ENCODE measurements around the gene ALOX15B.

DNA sequence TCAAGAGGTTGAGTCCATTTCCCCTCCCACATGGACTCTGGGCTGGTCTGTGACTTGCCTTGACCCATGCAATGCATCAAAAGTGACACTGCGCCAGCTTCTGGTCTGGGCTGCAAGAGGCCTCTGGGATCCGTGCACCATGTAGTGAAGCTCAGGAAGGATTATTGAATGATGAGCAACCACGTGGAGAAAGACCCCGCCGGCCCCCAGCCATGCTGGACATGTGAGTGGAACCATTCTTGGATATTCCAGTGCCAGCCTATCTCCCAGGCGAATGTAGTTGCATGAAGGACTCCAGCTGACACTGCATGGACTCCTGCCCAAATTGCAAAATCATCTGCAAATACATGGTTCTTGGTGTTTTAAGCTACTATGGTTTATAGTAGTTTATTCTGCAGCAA, 7.6 kb upstream of the ALOX15B start:
- TF ChIP-seq, protein P1, sequence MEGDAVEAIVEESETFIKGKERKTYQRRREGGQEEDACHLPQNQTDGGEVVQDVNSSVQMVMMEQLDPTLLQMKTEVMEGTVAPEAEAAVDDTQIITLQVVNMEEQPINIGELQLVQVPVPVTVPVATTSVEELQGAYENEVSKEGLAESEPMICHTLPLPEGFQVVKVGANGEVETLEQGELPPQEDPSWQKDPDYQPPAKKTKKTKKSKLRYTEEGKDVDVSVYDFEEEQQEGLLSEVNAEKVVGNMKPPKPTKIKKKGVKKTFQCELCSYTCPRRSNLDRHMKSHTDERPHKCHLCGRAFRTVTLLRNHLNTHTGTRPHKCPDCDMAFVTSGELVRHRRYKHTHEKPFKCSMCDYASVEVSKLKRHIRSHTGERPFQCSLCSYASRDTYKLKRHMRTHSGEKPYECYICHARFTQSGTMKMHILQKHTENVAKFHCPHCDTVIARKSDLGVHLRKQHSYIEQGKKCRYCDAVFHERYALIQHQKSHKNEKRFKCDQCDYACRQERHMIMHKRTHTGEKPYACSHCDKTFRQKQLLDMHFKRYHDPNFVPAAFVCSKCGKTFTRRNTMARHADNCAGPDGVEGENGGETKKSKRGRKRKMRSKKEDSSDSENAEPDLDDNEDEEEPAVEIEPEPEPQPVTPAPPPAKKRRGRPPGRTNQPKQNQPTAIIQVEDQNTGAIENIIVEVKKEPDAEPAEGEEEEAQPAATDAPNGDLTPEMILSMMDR (CRISPR knock-in tag; IDR thresholded peaks at IDR 0.05): no peak
- TF ChIP-seq MTF2 (CRISPR knock-in tag; IDR thresholded peaks at IDR 0.05; ENCODE audit: borderline replicate concordance): no peak
- no peak for TF ChIP-seq RNF2 (conservative IDR thresholded peaks at IDR 0.05; ENCODE audit: low read depth)
- TF ChIP-seq ZNF136 (CRISPR knock-in tag; IDR thresholded peaks at IDR 0.05; ENCODE audit: low read depth): no peak
- TF ChIP-seq EP300 (IDR thresholded peaks at IDR 0.05; ENCODE audit: low read depth in 2 of 2, low read length in 2 of 2): no peak
- no peak for TF ChIP-seq EP300 (CRISPR knock-in tag; IDR thresholded peaks at IDR 0.05; ENCODE audit: borderline replicate concordance)
- TF ChIP-seq, protein P2, sequence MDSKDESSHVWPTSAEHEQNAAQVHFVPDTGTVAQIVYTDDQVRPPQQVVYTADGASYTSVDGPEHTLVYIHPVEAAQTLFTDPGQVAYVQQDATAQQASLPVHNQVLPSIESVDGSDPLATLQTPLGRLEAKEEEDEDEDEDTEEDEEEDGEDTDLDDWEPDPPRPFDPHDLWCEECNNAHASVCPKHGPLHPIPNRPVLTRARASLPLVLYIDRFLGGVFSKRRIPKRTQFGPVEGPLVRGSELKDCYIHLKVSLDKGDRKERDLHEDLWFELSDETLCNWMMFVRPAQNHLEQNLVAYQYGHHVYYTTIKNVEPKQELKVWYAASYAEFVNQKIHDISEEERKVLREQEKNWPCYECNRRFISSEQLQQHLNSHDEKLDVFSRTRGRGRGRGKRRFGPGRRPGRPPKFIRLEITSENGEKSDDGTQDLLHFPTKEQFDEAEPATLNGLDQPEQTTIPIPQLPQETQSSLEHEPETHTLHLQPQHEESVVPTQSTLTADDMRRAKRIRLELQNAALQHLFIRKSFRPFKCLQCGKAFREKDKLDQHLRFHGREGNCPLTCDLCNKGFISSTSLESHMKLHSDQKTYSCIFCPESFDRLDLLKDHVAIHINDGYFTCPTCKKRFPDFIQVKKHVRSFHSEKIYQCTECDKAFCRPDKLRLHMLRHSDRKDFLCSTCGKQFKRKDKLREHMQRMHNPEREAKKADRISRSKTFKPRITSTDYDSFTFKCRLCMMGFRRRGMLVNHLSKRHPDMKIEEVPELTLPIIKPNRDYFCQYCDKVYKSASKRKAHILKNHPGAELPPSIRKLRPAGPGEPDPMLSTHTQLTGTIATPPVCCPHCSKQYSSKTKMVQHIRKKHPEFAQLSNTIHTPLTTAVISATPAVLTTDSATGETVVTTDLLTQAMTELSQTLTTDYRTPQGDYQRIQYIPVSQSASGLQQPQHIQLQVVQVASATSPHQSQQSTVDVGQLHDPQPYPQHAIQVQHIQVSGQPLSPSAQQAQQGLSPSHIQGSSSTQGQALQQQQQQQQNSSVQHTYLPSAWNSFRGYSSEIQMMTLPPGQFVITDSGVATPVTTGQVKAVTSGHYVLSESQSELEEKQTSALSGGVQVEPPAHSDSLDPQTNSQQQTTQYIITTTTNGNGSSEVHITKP (CRISPR knock-in tag; IDR thresholded peaks at IDR 0.05; ENCODE audit: low read depth): no peak
- no peak for TF ChIP-seq KDM4B (CRISPR knock-in tag; IDR thresholded peaks at IDR 0.05)
- TF ChIP-seq, protein P3, sequence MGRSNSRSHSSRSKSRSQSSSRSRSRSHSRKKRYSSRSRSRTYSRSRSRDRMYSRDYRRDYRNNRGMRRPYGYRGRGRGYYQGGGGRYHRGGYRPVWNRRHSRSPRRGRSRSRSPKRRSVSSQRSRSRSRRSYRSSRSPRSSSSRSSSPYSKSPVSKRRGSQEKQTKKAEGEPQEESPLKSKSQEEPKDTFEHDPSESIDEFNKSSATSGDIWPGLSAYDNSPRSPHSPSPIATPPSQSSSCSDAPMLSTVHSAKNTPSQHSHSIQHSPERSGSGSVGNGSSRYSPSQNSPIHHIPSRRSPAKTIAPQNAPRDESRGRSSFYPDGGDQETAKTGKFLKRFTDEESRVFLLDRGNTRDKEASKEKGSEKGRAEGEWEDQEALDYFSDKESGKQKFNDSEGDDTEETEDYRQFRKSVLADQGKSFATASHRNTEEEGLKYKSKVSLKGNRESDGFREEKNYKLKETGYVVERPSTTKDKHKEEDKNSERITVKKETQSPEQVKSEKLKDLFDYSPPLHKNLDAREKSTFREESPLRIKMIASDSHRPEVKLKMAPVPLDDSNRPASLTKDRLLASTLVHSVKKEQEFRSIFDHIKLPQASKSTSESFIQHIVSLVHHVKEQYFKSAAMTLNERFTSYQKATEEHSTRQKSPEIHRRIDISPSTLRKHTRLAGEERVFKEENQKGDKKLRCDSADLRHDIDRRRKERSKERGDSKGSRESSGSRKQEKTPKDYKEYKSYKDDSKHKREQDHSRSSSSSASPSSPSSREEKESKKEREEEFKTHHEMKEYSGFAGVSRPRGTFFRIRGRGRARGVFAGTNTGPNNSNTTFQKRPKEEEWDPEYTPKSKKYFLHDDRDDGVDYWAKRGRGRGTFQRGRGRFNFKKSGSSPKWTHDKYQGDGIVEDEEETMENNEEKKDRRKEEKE (IDR thresholded peaks at IDR 0.05): no peak
- TF ChIP-seq NCOR1 (IDR thresholded peaks at IDR 0.05; ENCODE audit: borderline replicate concordance, low read length): no peak
- TF ChIP-seq TCF12 (IDR thresholded peaks at IDR 0.05): no peak
- no peak for TF ChIP-seq TCF12 (CRISPR knock-in tag; IDR thresholded peaks at IDR 0.05)
- TF ChIP-seq JUNB (CRISPR knock-in tag; IDR thresholded peaks at IDR 0.05; ENCODE audit: borderline replicate concordance): no peak
- TF ChIP-seq ZNF773 (CRISPR knock-in tag; IDR thresholded peaks at IDR 0.05; ENCODE audit: borderline replicate concordance): no peak
